ENCODE results near the gene C1orf94. TPM values are rescaled to one million over a fixed set of nuclear protein-coding genes. Genes with fewer than 3 reads are reported as not detected.

C1orf94 gene
- total RNA-seq, 4 donors from 2014 or later = not detected

DNA sequence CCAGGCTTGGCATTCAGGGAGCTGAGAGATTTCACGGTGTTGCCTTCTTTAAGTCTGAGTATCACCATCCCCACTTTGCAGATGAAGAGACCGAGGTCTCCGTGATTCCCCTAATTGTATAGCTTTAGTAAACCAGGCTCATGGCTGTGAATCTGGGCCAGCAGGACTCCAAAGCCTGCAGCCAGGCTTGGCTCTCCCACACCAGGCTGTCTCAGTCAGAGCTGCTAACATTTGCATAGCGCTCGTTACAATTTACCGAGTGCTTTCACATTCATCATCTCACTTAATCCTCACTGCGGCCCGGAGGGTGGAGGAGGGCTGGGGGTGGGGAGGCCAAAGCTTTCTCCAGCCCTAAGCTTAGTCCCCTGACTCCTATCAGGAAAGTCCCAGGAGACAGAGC lies 11.7 kb downstream of the C1orf94 start:
- TF ChIP-seq, protein P1, sequence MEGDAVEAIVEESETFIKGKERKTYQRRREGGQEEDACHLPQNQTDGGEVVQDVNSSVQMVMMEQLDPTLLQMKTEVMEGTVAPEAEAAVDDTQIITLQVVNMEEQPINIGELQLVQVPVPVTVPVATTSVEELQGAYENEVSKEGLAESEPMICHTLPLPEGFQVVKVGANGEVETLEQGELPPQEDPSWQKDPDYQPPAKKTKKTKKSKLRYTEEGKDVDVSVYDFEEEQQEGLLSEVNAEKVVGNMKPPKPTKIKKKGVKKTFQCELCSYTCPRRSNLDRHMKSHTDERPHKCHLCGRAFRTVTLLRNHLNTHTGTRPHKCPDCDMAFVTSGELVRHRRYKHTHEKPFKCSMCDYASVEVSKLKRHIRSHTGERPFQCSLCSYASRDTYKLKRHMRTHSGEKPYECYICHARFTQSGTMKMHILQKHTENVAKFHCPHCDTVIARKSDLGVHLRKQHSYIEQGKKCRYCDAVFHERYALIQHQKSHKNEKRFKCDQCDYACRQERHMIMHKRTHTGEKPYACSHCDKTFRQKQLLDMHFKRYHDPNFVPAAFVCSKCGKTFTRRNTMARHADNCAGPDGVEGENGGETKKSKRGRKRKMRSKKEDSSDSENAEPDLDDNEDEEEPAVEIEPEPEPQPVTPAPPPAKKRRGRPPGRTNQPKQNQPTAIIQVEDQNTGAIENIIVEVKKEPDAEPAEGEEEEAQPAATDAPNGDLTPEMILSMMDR (IDR thresholded peaks at IDR 0.05; ENCODE audit: low read depth) = no peak

DNA sequence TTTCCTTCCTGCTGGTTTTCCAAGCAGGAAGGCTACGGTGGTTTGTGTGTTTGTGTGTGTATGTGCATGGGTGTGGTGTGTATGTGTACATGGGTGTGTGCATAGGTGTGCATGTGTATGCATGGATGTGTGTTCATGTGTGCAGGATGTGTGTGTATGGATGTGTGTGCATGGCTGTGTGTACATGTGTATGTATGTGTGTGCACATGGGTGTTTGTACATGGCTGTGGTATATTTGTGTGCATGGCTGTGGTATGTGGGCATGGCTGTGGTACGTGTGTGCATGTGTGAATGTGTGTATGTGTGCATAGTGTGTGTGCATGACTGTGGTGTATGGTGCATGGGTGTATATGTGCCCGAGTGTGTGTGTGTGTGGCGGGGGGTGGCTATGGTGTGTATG lies 12.3 kb downstream of the C1orf94 start:
- TF ChIP-seq, protein P1 (IDR thresholded peaks at IDR 0.05; ENCODE audit: low read depth) = no peak

DNA sequence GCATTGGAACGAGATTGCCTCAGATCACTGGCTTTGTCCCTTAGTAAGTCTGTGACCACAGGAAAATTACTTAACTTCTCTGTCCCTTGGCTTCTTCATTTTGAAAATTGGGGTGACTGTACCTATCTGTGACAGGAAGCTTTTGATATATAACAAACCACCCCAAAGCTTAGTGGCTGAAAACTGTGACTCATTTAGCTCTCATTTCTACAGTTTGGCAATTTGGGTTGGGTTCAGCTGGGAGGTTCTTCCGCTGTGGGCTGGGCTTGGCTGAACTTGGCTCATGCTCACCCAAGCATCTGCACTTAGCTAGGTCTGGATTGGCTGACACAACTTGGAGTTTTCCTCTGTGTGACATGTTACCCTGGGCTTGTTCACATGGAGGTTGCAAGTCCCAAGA lies 14.0 kb downstream of the C1orf94 start:
- TF ChIP-seq, protein P1 (IDR thresholded peaks at IDR 0.05; ENCODE audit: low read depth) = no peak

DNA sequence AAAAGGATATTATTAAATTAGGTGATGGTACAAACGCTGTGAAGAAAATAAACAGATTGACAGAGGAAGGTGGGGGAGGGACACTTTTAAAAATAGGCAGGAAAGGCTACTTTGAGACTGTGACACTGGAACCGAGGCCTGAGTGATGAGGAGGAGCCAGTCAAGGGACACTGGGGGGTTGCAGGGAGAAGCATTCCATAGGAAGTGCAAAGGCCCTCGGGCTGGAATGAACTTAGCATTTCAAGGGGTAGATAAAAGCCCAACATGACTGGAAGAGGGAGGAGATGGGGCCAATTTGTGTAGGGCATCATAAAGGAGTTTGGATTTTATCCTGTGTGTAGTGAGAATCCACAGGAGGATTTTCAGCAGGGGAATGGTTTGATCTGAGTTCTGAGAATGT lies 15.9 kb downstream of the C1orf94 start:
- TF ChIP-seq, protein P1 (IDR thresholded peaks at IDR 0.05; ENCODE audit: low read depth) = no peak

DNA sequence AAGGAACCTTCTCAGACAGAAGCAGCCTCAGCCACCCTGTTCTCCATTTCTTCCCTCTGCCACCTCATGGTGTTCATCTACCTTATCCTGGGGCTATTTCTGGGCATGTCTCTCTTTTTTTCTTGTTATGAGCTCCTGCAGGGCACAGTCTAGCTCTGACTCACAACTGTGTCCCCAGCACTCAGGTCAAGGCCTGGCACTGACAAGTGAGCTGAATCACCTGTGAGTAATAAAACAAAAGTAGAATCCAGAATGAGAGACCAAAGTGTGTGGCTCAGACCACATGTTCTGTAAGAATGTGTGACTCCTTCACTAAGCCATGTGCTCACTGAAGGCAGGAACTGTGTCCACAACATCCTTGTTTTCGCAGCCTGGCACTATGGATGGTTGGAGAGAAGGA lies 23.2 kb downstream of the C1orf94 start:
- TF ChIP-seq, protein P1 (IDR thresholded peaks at IDR 0.05; ENCODE audit: low read depth) = no peak

DNA sequence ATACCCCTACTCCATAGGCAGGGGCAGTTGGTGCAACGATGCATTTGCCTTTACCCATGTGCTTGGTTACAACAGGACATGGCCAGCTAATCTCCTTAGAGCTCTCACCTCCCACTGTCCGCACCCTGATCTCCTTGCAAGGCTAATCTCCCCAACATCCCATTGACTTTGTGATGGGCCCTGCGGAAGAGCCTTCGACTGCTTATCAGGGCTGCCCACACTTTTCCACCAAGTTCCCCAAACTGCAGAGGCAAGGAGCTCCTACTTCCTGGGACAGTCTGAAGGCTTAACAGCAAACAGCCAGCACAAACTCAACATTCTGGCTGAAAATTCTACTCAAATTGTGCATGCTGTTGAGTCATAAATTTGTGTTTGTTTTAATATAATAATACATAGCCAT lies 36.0 kb downstream of the C1orf94 start:
- TF ChIP-seq, protein P1 (IDR thresholded peaks at IDR 0.05; ENCODE audit: low read depth) = no peak

DNA sequence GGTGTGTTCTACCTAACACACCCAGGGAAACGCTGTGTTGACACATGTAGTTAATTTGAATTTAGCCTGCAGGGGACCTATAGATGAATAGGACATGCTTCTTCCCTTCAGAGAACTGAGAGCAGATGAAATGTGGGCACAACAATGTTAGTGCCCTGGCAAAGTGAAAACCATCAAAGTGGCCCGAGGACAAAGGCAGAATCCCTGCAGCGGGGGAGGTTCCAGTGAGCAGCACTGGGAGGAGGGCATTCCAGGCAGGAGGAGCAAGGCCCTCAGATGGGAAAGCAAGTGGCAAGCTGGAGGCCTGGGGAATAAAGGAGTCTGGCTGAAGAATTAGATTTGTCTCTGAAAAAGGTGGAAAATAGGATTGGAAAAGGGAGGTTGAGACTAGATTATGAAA lies 37.2 kb downstream of the C1orf94 start:
- TF ChIP-seq, protein P1 (IDR thresholded peaks at IDR 0.05; ENCODE audit: low read depth) = no peak
